SK-N-MC (cell line): ENCODE data around the gene SPATS2L.

Experiments used
- DNase-seq: peaks from one replicate; pipeline ENCODE4 v3.0.0-alpha.2; 2011; ENCODE audit warnings: low read depth, low spot score
- H3K27ac ChIP-seq: fragments of 200-600 bp; sonication (generic); 2 replicates; pipeline ENCODE4 v1.5.1; 2016; ENCODE audit warnings: mixed run types
- H3K36me3 ChIP-seq: fragments of 200-600 bp; sonication (generic); 2 replicates; pipeline ENCODE4 v1.6.1; 2017; ENCODE audit warnings: antibody characterized with exemption, low read length, mixed read lengths; ENCODE audit not compliant: insufficient read depth
- H3K4me3 ChIP-seq: fragments of 200-600 bp; sonication (generic); 2 replicates; pipeline ENCODE4 v1.5.1; 2016
- H3K9ac ChIP-seq: fragments of 200-600 bp; sonication (generic); 2 replicates; pipeline ENCODE4 v1.8.0; 2017; ENCODE audit warnings: mixed run types, mixed read lengths; ENCODE audit not compliant: insufficient read length
- H3K9me3 ChIP-seq: fragments of 200-600 bp; sonication (generic); 2 replicates; pipeline ENCODE4 v1.6.1; 2017; ENCODE audit warnings: low read depth, mild to moderate bottlenecking, antibody characterized with exemption, low read length, moderate library complexity, mixed read lengths
- EZH2 ChIP-seq: fragments of 200-600 bp; sonication (generic); IDR thresholded peaks from one replicate; pipeline ENCODE4 v1.6.1; 2017; ENCODE audit warnings: antibody characterized with exemption
- FOXP2 ChIP-seq: optimal IDR thresholded peaks from 2 replicates; pipeline ENCODE3; 2011; ENCODE audit warnings: mild to moderate bottlenecking, moderate library complexity; ENCODE audit not compliant: insufficient read depth; ENCODE audit errors: extremely low read length, control extremely low read depth
- POLR2AphosphoS5 ChIP-seq: IDR thresholded peaks from 2 replicates; pipeline ENCODE4 v1.6.1; 2012; ENCODE audit warnings: mild to moderate bottlenecking, low read depth, low read length, borderline replicate concordance

Gene SPATS2L

DNA sequence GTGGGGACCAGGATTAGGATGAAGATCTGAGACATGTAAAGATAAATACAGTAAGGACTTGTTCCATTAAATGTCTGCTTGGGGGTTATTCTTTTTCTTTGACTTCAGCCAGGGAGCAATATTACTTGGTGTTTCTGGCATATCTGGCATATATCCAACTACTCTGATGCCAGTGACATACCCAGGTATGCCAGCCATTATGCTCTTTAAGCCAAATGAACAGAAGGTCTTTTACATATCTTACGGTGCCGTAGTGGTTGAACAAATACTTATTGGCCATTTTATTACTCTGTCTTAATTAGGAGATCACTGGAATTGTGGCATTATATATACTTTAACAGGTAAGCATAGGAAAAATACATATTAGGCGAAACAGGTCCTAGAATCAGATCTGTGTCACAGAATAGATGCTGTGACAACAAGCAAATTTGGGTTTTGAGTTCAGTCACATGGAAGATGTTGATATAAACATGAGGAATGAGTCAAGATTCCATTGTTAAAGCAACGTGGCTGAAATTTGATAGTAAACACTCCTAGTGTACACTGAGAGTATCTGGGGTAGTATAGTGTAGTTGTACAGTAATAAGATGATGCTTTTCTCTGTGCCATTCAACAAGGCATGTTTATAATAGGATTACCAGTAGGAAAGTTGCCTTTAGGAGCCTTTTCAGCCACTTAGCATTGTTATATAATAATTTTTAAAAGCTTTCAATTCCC lies 140.8 kb downstream of the SPATS2L start:
- Histone ChIP-seq H3K9me3 (no peaks in the 10 kb centered on the region), H3K36me3 (no peaks in the 10 kb centered on the region), H3K27ac (no peak overlapping the region), H3K4me3 (no peak overlapping the region), H3K9ac (no peak overlapping the region)
- TF ChIP-seq FOXP2 (no peak), POLR2AphosphoS5 (no peak)
- no peak for DNase-seq

DNA sequence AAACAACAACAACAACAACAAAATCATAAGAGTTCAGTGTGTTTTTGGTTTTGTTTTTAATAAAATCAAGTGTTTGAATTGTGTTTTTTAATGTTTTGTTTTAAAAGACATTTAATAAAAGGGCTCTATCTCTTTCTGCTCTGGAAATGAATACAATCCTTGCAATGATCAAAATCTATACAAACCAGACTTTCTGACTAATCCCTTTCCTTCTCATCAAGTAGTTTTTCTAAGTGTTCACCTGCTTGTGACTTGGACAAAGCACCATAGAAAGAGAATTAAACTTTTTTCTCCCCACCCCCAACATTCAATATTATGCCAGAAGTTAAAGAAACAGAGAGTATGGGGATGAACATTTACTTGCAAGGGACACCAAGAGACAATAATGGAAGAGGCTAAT lies 142.0 kb downstream of the SPATS2L start:
- TF ChIP-seq FOXP2 (no peak), EZH2 (no peak), POLR2AphosphoS5 (no peak)
- Histone ChIP-seq H3K27ac (no peak overlapping the region), H3K4me3 (no peak overlapping the region), H3K9me3 (no peaks in the 10 kb centered on the region), H3K36me3 (no peaks in the 10 kb centered on the region), H3K9ac (no peak overlapping the region)
- DNase-seq = no peak

DNA sequence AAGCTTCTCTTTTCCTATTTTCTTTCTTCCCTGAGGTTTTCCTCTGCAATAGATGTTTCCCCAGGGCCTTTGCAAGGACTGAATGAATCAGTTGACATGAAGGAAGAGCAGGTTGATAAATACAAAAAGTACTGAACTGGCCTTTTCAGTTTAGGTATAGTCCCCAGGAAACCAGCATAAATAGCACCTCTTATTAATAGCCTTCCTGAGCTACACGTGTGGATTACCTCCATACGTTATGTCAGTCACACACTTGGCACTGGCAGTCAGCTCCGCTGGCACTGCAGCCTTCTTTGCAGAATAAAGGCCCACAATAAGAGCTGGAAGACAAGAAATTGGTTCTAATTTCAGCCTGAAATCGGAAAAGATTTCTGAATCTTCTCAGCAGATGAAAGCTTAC lies 142.7 kb downstream of the SPATS2L start:
- H3K4me3 ChIP-seq = no peak overlapping the region
- no peak overlapping the region for H3K27ac ChIP-seq
- H3K9ac ChIP-seq = no peak overlapping the region
- no peak for TF ChIP-seq FOXP2
- TF ChIP-seq EZH2 = no peak
- no peak for TF ChIP-seq POLR2AphosphoS5
- no peak for DNase-seq
- H3K9me3 ChIP-seq = no peaks in the 10 kb centered on the region
- no peaks in the 10 kb centered on the region for H3K36me3 ChIP-seq

DNA sequence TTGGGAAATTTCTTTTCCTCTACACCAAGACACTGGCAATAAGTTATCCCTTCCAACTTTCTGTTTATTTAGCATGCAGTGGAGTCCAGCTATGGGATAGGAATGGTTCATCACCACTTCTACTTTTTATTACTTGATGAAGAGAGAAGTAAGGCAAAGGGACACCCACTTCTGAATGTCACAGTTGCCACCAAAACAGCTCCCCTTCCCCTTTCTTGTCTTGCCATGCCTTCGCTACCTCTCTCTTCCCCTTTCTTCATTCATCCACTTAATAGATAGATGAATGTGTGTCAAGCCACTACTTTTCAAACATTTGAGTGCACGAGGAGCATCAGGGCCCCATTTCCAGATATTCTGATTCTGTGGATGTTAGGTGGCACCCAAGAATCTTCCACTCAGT lies 143.8 kb downstream of the SPATS2L start:
- H3K4me3 ChIP-seq = no peak overlapping the region
- no peak overlapping the region for H3K9ac ChIP-seq
- DNase-seq = no peak
- TF ChIP-seq POLR2AphosphoS5 (no peak), FOXP2 (no peak), EZH2 (no peak)
- no peaks in the 10 kb centered on the region for H3K36me3 ChIP-seq
- H3K27ac ChIP-seq = no peak overlapping the region
- H3K9me3 ChIP-seq = no peaks in the 10 kb centered on the region

DNA sequence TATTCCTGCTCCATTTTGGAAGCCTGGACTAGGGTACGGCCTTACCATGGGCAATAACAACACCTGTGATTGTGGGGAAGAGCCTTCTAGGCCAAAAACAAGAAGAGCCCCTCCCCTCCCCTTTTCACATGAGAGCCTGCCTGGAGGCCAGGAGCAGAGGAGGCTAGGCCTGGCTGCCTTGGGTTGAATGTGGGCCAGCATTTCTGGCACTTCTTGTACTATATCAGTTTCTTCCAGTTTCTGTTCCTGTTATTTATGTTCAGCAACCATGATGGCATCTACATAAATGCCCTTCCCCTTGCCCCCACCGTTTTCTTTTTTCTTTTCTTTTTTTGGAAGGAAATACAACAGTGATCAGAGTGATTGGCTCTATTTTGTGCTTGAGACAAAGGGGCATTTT lies 145.0 kb downstream of the SPATS2L start:
- H3K27ac ChIP-seq = no peak overlapping the region
- no peak overlapping the region for H3K4me3 ChIP-seq
- H3K9me3 ChIP-seq = no peaks in the 10 kb centered on the region
- DNase-seq = no peak
- TF ChIP-seq POLR2AphosphoS5 = no peak
- TF ChIP-seq EZH2 = no peak
- no peak for TF ChIP-seq FOXP2
- no peak overlapping the region for H3K9ac ChIP-seq
- H3K36me3 ChIP-seq = no peaks in the 10 kb centered on the region

DNA sequence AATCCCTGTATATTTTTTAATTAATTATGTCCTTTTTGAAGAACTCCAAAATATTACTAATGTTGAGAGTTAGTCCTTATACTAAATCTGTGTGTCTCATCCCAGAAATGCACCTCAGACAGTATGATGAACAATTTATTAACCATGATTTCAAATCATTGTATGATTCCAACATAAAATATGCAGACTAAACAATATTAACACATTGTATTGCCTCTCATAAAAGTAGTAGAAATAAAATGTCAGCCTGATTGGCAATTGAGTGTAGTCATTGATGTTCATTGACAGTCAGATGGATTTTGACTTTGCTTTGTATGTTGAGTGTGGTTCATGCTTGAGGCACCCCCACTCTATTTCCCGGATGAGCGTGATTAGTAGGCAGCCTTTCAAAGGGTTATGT lies 145.9 kb downstream of the SPATS2L start:
- no peak overlapping the region for H3K4me3 ChIP-seq

DNA sequence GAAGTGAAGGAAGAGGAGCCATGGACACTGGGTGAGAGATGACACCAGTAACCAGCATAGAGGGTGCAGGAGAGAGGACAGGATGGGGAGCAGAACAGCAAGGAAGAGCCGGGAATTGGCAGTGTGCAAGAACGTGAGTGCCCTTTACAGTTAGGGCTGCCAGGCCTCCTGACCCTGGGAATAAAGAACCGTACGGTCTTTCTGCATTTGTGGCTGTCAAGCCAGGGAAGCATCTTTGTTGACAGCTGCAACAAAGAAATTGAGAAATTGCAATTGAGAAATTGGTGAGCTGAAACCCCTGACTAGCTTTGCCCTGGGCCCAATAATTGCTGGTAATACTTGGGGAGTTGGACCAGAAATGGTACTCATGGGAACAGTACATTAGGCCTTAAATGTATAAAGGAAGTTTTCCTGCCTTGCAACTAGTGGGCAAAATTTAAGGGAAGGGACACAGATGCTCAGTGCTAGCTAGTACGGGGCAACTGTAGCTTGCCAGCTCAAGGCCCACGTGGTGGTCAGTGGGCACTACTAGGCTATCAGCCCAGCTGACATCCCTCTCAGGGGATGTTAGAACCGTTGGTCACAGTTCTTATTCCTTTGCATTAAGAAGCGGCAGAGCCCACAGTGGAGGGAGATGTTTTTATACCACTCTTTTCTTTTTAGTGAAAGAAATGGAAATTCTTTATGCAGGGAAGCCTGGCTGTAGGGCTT lies 146.8 kb downstream of the SPATS2L start:
- H3K27ac ChIP-seq = no peak overlapping the region
- no peaks in the 10 kb centered on the region for H3K36me3 ChIP-seq
- DNase-seq = no peak
- no peak overlapping the region for H3K9ac ChIP-seq
- H3K4me3 ChIP-seq = no peak overlapping the region
- TF ChIP-seq EZH2 (no peak), FOXP2 (no peak), POLR2AphosphoS5 (no peak)
- no peaks in the 10 kb centered on the region for H3K9me3 ChIP-seq

More for the DNA sequence above, 145.9 kb downstream of the SPATS2L start:
- H3K27ac ChIP-seq = no peak overlapping the region
- no peak for DNase-seq
- no peaks in the 10 kb centered on the region for H3K9me3 ChIP-seq
- no peaks in the 10 kb centered on the region for H3K36me3 ChIP-seq
- TF ChIP-seq FOXP2 = no peak
- no peak for TF ChIP-seq EZH2
- no peak for TF ChIP-seq POLR2AphosphoS5
- H3K9ac ChIP-seq = no peak overlapping the region

DNA sequence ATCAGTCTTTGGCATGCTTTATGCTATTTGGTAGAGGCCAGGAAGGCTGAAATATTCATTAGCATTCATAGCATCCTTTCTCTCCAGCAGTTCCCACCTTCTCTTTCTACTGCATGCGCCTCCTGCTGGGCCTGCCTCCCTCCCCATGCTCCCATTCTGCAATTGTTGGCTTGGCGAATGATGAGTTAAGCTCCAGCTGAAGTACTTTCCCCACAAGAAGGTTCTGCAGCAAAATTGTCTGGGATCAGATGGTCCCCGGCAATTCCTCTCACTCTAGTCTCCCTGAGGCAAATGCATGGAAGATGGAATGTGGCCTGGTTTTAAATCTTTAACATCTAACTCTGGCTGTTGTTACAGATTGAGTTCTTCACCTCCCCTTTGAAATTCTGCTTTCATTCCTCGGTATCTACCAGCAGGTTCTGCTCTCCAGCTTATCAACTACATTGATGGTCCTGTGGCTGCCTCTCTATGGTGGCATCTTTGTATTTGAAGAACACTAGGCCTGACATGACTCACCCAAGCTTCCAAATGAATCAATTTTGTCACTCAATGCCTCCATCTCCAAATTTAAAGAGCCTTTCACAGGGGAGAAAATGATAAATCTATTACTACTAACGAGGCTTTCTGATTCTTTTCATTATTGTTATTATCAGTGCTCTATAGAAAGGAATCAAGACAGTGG lies 147.5 kb downstream of the SPATS2L start:
- no peak for TF ChIP-seq POLR2AphosphoS5
- TF ChIP-seq FOXP2 = no peak
- no peak for TF ChIP-seq EZH2
- Histone ChIP-seq H3K36me3 (no peaks in the 10 kb centered on the region), H3K9ac (no peak overlapping the region), H3K27ac (no peak overlapping the region), H3K4me3 (no peak overlapping the region), H3K9me3 (no peaks in the 10 kb centered on the region)
- no peak for DNase-seq
